HG03064 (cell line): Measurements from ENCODE around the gene FARSB.
"Not testable (repeated sequence)": the region's sequence is repeated elsewhere in the genome, so short reads cannot be mapped to it uniquely, and the experiment has no call there.

Experiments used
- ATAC-seq: cut with Tn5 transposase; IDR thresholded peaks from one replicate; pipeline ENCODE4 v1.9.1; 2021; ENCODE audit warnings: low read depth; ENCODE audit not compliant: unreplicated experiment

The FARSB gene

DNA sequence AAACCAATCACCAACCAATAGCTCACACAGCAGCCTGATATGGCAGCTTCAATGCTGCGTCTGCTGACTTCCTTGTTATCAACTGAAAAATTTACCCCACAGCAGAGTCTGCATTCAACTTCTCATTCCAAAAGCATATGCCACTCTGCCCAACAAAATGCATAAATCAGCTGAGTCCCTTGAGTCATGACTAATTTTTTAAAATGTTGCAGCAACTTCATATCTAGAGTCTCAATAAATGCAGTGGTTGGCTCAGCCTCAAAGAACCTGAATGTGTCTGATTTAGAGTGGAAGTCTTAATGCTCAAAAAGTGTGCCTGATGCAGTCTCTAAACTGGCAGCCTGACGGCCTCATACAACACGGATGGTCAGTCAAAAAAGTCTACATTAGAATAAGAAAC lies 46.5 kb downstream of the FARSB start:
- no peak for ATAC-seq

DNA sequence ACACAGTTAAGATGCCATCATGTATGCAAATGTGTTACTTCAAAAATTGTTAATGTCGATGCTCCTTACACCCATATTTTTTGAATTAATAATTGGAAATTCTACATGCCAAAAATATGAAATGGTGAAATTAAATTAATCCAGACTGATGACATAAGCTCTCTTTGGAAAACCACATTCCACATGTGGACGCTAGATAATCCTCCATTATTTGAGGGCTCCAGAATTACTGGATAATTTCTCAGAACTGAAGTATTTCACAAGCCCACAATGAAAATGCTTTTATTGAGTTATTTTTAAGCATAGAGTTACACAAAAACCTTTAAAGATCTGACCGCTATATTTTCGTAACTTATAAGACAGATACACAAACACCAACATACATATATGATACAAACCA lies 47.8 kb downstream of the FARSB start:
- no peak for ATAC-seq

DNA sequence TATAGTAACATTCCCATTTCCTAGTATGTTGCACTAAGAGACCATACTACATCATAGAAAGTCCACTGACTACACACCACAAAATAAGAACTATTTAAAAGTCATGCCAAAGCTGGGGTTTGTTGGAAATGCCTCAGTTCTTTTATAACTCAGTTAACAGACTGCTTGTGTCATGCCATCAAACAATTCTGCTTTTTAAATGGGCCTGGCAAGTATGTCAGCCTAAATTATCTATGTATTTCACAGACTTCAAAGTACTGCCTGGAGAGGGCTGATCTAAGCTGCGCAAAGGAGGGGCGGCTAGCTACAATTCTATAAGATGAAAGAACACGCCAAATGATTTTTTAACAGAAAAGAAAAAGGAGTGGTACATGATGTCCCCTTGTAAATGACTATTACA lies 49.6 kb downstream of the FARSB start:
- no peak for ATAC-seq

DNA sequence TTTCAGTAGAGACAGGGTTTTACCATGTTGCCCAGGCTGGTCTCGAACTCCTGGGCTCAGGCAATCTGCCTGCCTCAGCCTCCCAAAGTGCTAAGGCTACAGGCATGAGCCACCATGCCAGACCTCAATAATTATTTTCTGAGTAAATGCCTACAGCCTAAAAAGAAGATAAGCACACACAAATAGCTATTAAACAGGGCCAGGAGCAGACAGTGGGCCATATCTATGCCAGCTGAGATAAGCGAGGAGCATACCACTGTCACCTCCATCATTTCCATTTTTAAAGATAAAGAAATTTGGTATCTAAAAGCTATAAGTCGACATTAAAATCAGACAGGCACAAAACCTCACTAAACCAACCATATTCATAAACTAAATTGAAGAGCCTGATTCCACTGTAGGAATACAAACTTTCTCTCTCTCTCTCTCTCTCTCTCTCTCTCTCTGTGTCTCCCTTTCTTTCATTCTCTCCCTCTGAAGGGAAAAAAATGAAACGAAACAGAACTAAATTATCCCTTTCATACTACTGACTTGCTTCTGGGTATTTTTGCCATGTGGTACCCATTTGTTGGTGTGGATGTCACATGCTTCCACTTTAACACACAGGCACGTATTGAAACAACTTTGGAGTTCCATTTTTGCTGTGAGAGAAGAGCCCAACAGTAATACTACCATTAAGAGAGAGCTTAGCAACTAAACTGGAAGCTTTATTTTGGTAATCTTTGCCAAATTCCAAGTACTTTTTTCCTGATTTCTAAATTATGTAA lies 51.0 kb downstream of the FARSB start:
- ATAC-seq = no peak

DNA sequence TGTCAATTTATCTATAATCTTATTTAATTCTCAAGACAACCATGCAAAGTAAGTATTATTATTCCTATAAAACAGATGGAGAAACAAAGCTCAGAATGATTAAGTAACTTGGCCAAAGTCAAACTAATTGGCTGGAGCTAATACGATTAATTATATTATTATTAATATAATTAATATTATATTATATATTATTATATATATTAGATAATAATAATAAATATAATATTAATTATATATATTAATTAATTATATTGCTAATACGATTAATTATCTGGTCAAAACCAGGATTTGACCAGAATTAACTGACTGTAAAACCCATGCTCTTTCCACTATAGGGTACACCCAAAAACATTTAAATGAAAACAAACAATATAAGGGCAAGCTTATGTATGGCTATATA lies 52.4 kb downstream of the FARSB start:
- no peak for ATAC-seq

DNA sequence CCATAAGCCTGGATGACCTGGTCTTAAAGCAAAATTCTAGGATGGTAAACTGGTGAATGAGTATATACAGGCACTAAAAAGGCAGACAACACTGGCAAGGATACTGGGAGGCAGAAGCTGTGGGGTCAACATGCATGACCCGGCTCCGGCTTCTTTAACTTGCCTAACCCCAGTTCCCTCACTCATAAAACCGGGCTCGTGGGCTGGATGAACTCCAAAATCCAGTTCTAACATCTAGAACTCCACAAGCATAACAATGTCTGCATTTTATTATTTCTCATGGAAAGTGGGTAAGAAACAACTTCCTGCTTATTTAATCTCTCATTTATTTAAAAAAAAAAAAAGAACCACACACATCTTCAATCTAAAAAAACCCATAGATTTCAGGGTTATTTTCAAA lies 57.3 kb downstream of the FARSB start:
- ATAC-seq = no peak

DNA sequence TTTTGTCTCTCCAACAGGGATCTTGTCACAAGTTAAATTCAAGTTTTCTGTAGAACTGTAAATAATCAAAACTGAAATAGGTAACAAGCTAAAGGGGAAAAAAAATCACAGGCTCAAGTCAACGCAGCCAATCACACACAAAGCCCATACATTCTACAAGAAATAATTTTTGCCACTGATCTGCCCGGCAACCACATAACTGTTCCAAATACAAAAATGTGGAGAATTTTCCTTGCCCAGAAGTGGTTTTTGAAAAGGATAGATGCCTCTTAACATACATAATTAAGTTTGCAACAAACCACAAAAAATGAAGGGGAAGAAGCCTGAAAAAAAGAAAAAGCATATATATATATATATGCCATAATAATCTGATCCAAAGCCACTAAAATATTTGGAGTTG lies 60.3 kb downstream of the FARSB start:
- no peak for ATAC-seq

DNA sequence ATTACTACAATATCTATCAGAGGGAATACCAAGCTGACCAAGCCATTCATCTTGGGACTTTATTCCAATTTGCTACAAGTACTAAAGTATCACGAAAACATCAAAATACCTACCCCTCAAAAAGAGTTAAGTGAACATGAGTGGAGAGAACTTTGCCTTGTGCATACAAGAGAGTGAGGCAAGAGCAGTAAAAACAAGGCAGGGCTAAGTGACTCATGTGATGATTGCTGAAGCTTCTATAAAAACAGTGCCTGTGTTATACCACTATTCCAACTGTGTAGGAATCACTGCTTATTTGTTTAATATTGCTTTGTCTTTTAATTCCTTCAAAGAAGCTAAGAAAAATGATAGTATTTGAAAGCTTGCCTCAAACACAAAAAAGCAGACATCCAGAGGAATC lies 61.2 kb downstream of the FARSB start:
- ATAC-seq = no peak

DNA sequence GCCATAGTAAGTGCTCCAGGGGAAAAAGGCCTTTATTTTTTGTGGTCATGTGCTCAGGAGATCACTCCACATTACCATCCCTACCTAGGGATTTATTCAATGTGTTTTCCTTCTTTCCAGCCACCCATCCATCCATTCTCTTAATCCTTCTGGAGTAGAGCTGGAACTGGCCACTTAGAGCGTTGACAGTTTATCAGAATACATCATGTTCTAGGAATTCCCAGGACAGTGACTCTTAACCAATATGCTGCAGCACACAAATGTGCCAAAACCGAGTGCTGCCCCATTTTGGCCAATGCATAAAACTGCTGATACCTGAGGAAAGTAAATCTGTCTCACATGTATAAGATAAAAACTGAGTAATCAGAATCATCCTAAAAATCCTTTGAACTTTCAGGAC lies 63.7 kb downstream of the FARSB start:
- ATAC-seq = no peak

DNA sequence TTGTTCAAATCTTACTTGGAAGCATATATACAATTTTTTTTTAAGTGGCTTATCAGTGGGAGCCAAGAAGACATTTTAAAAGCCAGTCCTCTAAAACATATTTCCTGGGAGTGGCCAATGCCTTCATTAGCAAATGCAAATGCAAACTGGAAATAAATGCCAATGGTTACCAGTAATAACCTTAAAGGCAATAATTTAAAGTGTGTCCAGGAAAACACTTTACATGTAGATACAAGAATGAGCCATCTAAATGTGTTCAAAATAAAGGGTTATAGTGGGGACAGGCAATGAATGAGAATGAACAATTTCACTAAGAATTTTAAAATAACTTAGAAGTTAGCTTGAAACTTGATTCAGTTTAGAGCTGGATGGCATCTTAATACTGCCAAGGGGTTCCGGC lies 64.2 kb downstream of the FARSB start:
- no peak for ATAC-seq

DNA sequence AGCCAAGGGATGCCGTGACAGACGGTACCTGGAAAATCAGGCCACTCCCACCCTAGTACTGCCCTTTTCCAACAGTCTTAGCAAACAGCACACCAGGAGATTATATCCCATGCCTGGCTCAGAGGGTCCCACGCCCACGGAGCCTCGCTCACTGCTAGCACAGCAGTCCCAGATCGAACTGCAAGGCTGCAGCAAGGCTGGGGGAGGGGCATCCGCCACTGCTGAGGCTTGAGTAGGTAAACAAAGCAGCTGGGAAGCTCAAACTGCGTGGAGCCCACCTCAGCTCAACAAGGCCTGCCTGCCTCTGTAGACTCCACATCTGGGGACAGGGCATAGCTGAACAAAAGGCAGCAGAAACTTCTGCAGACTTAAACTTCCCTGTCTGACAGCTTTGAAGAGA lies 71.3 kb downstream of the FARSB start:
- not testable (repeated sequence) for ATAC-seq

DNA sequence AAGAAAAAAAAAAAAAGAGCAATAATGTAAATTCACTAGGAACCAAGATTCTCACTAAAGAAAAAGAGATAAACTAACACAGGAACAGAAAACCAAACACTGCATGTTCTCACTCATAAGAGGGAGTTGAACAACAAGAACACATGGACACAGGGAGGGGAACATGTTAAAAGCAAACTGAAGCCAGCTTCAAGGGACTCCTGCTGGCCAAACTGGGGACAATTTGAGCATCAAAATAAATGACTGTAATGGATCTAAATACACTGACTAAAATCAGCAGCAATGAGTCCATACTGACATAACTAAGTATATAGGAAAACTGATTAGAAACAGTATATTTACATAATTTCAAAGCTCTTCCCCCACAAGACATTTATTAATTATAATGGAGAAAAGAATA lies 73.0 kb downstream of the FARSB start:
- ATAC-seq = no peak

DNA sequence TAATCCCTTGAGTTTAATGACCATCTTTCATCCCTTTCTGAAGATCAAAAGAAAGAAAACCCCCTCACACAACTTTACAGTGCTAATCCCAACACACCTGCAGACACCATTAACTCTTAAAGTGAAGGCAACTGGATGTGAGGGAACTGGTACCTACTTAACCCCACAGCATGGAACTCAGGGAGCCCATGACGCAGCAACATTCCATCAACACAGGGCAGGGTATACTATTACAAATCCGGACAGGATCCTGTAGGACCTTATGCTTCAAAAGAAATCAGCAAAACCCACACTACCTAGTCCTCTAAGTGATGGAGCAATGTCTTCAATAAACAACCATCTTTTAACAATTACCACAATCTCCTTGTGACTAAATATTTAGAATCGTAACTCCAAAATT lies 78.6 kb downstream of the FARSB start:
- no peak for ATAC-seq

DNA sequence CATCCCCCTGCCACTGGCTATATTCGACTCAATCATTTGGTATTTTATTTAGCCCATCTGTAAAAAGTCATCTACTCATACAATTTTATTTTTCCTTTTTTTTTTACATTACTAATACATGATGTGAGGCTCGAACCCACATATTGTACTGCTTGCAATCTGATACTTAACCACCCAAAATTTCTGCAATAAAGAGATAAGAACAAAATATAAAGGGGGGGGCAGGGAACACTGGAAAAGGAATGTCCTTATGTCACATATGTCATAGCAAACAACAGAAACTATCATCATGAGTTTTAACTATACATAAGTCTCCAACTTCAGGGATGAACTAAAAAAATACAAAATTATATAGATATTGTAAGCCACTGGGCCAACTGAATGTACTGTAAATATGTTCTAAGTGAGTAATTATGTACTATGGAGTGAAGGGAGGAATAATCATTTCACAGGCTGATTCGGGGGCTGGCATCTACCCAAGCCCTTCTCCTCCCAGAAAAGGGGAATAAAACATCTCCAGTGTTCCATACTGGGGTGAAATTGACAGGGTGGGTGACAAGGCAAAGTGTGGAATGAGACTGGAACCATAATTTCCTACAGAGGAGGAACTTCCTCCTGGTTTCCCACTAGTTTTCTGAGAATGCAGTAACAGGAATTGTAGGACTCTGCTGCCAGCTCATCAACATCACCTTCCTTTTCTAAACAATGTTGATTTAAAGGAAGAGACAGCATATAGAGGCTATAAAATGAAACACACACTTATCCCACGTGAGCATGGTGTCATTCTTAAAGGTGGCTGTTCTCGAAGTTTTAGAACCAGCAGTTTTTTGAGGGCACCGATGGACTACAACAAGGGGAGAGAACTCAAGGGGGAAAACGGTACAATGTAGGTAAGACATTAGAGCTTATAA lies 79.5 kb downstream of the FARSB start:
- no peak for ATAC-seq

DNA sequence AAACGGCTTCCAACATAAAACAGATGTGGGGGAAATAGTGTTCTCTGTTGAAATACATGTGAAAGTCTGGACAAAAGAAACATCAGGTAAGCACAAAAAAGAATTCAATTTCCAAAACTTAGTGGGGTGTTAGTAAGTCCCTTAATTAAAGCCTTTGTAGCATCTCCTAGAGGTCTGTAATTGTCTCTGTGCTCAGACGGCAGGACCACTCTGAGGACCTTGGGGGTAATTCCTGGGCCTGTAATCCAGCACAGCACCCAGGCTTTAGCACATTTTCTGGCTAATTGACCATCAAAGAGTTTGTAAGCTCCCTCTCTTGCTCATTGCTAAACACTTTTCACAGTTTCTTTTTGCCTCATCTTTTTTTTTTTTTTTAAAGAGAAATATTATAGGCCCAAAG lies 80.3 kb downstream of the FARSB start:
- no peak for ATAC-seq

DNA sequence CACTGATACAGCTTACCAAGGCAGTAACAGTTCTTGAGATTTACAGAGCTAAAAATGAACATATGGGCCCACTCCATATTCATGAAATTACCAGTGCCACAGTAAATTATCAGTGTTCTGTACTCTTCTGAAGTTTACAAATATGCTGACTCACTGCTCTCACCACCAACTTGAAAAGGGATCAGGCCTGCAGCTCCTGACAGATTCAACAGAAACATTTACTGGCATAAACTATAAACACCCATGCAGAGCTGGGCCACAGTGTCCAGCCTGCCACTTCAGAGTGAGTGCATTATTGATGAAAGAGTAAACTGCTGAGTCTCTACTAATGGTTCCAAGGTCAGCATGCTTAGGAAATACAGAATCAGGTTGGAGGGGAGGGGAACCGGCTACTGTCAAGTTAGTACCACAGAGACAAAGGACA lies 83.1 kb downstream of the FARSB start:
- ATAC-seq = no peak

DNA sequence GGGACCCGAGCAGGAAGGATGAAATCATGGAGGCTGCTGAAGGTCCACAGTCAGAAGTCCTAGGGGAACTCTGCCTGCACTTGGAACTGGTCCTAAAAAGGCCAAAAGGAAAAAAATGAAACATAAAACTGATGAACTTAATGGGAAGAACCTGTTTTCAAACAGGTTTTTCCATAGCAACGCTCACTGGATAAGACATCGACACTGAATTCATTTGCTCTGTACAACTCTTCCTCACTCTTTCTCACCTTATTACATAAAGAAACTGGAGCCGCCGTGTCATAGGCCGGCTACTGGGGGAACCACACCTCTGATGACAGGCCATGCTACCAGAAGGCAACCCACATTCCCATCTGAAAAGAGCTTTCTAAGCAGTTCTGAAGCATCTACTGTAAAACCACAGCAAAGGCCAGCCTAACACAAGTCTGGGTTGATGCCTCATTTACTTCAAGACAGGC lies 83.6 kb downstream of the FARSB start:
- ATAC-seq = no peak

DNA sequence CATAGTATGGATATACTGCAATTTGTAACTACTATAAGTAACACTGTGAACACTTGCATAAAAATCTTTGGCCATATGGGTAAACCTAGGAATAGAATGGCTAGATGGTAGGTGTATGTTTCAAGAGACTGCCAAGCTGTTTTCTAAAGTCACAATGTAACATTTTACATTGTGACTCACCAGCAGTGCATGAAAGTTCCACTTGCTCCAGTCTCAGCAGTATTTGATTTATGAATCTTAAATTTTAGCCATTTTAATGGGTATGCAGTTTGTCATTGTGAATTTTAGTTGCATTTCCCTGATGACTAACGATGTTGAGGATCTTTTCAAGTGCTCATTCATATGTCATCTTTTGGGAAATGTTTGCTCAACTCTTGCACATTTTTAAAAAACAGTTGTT lies 86.1 kb downstream of the FARSB start:
- ATAC-seq = no peak

DNA sequence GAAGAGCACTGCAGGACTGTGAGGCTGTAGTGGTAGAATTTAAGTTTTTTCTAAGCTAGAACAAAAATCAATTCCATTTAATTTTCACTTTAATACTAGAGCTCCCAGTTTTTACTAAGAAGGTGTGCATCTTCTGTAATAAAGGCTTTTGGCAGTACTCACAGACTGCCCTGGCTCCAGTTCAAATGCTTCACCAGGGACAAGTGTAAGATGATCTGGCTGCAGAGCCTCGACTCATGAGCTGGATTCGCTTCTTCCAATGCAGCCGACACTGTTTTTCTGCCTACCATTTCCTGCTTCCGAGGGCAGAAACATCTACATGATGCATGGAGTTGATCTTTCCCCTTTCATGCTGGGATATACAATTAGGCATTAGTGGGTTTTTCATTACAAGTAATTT lies 87.0 kb downstream of the FARSB start:
- no peak for ATAC-seq

DNA sequence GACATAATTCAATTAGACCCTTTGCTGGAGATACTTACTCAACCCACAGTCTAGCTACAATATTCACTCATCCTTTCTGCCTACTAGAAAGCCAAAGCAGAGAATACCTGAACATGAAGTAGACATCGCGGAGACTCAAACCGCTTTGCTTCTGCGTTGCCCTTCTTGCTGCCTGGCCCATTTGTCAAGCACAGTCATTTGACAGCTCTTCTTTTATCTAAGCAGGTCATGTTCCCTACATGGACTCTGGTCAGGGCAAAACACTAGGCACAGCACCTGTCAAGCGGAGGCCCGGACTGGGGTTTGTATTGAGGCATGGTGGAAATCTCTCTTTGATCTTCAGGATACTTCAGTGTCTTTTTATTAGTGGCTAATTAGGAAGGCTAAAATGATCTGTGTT lies 89.7 kb downstream of the FARSB start:
- no peak for ATAC-seq

DNA sequence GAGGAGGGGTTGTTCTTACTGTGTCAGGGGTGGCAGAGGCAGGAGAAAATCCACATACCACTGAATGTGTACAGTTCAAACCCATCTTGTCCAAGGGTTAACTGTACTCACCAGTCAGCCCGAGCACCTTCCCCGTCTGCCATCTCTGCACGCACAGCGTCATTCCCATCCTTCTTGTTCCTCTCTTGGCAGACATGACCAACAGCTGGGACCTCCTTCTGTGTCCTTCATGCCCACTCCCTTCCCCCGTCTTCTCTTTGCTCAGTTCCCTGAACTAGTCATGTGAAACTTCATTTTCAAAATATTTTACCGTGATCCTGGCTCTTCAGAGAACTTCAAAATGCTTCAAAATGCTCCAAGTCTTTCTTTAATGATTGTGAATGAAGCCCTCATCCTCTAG lies 92.0 kb downstream of the FARSB start:
- ATAC-seq = no peak
